H1 (cell line): ENCODE data around the gene ATG4C. TPM values are rescaled to one million over a fixed set of nuclear protein-coding genes. Genes with fewer than 3 reads are reported as not detected.

Source experiments
- CTCF ChIA-PET: fragments of 300-600 bp; sonication (Branson Sonifier 250); formaldehyde crosslinking; loops from one replicate; lab custom pipeline; 2021; ENCODE audit not compliant: partially characterized antibody; lab: Charles Lee
- POLR2A ChIA-PET: fragments of 300-600 bp; sonication (Branson Sonifier 250); formaldehyde crosslinking; loops from one replicate; lab custom pipeline; 2021; ENCODE audit warnings: inconsistent platforms; ENCODE audit not compliant: partially characterized antibody; lab: Charles Lee
- DNase-seq, 2 experiments: peaks; one replicate each; pipeline versions ENCODE4 v3.0.0 to v3.0.0-alpha.2; 2010 to 2022; ENCODE audit warnings: low spot score in 2 of 2, low read depth in 1 of 2, mixed read lengths in 1 of 2
- FAIRE-seq: peaks from 2 replicates; lab custom pipeline; 2011; peaks lifted over from hg19 to GRCh38; lab: Jason Lieb, UNC
- H2AFZ ChIP-seq: 2 replicates; pipeline ENCODE4 v1.8.1; 2012; ENCODE audit warnings: low read length, inconsistent platforms
- H2AK5ac ChIP-seq: 2 replicates; pipeline ENCODE4 v1.6.1; 2013; ENCODE audit warnings: low read depth, low read length
- H2BK120ac ChIP-seq: replicated peaks from 2 replicates; pipeline ENCODE3; 2013; ENCODE audit warnings: low read depth, low read length, inconsistent platforms
- H2BK12ac ChIP-seq: 2 replicates; pipeline ENCODE4 v1.6.1; 2013; ENCODE audit warnings: low read depth, low read length
- H2BK15ac ChIP-seq: 2 replicates; pipeline ENCODE4 v1.6.1; 2013; ENCODE audit warnings: low read length
- H2BK20ac ChIP-seq: 2 replicates; pipeline ENCODE4 v1.6.1; 2013; ENCODE audit warnings: low read length
- H2BK5ac ChIP-seq: 2 replicates; pipeline ENCODE4 v1.6.1; 2013; ENCODE audit warnings: low read depth, low read length
- H3K14ac ChIP-seq: 2 replicates; pipeline ENCODE4 v1.6.1; 2013; ENCODE audit warnings: inconsistent platforms; ENCODE audit not compliant: insufficient read length
- H3K18ac ChIP-seq: 2 replicates; pipeline ENCODE4 v1.6.1; 2013; ENCODE audit warnings: low read length; ENCODE audit errors: extremely low read depth
- H3K23ac ChIP-seq: 2 replicates; pipeline ENCODE4 v1.6.1; 2013; ENCODE audit warnings: inconsistent platforms; ENCODE audit not compliant: insufficient read length
- H3K23me2 ChIP-seq: 2 replicates; pipeline ENCODE4 v1.6.1; 2013; ENCODE audit warnings: low read depth, low read length
- H3K27ac ChIP-seq: 2 replicates; pipeline ENCODE4 v1.6.1; 2011; ENCODE audit warnings: low read depth, low read length, inconsistent platforms
- H3K27me3 ChIP-seq, 4 experiments: replicated peaks in 1 of 4; 1 replicate in 1 of 4; 2 replicates in 3 of 4; pipeline versions ENCODE4 v1.6.1 to v1.8.1; 2011 to 2013; ENCODE audit warnings: low read length in 3 of 4, mild to moderate bottlenecking in 3 of 4, inconsistent platforms in 2 of 4, mixed read lengths in 2 of 4, moderate library complexity in 1 of 4; ENCODE audit not compliant: control insufficient read depth in 3 of 4, insufficient read depth in 3 of 4; ENCODE audit errors: extremely low read depth in 1 of 4
- H3K36me3 ChIP-seq, 4 experiments: 2 replicates each; pipeline versions ENCODE4 v1.6.1 to v1.8.1; 2011 to 2013; ENCODE audit warnings: mild to moderate bottlenecking in 4 of 4, low read length in 3 of 4, moderate library complexity in 2 of 4, control low read depth in 1 of 4, inconsistent platforms in 1 of 4; ENCODE audit not compliant: insufficient read depth in 4 of 4, control insufficient read depth in 2 of 4
- H3K4ac ChIP-seq: replicated peaks from 2 replicates; pipeline ENCODE3; 2013; ENCODE audit warnings: low read length, low read depth, mixed read lengths, inconsistent platforms; ENCODE audit not compliant: insufficient read length
- H3K4me1 ChIP-seq, 4 experiments: replicated peaks in 1 of 4; 1 replicate in 1 of 4; 2 replicates in 3 of 4; pipeline versions ENCODE4 v1.6.1 to v1.8.1; 2011 to 2013; ENCODE audit warnings: low read length in 3 of 4, inconsistent platforms in 2 of 4, mixed read lengths in 1 of 4; ENCODE audit not compliant: insufficient read depth in 4 of 4, control insufficient read depth in 3 of 4
- H3K4me2 ChIP-seq, 2 experiments: 2 replicates each; pipeline versions ENCODE4 v1.6.1 to v1.8.1; 2011 to 2013; ENCODE audit warnings: low read depth in 2 of 2, low read length in 2 of 2, control low read depth in 1 of 2, inconsistent platforms in 1 of 2, mild to moderate bottlenecking in 1 of 2; ENCODE audit not compliant: insufficient read depth in 1 of 2
- H3K4me3 ChIP-seq, 4 experiments: fragments of 200-600, 300-600 bp in 1 of 4; sonication (generic), shearing (Covaris generic), sonication (Bioruptor Twin) in 1 of 4; 2 replicates each; pipeline versions ENCODE4 v1.5.1 to v1.8.1; 2011 to 2016; ENCODE audit warnings: low read length in 4 of 4, low read depth in 3 of 4, control low read depth in 2 of 4, inconsistent platforms in 2 of 4, mild to moderate bottlenecking in 2 of 4, mixed read lengths in 1 of 4, moderate library complexity in 1 of 4; ENCODE audit not compliant: insufficient read depth in 2 of 4; ENCODE audit errors: extremely low read depth in 1 of 4
- H3K56ac ChIP-seq: replicated peaks from 2 replicates; pipeline ENCODE3; 2013; ENCODE audit warnings: low read depth, mild to moderate bottlenecking, mixed read lengths, low read length, inconsistent platforms; ENCODE audit not compliant: insufficient read length
- H3K79me1 ChIP-seq: 2 replicates; pipeline ENCODE4 v1.6.1; 2013; ENCODE audit warnings: low read depth, low read length, control low read depth
- H3K79me2 ChIP-seq, 2 experiments: 2 replicates each; pipeline versions ENCODE4 v1.6.1 to v1.8.1; 2012 to 2013; ENCODE audit warnings: low read length in 2 of 2, mild to moderate bottlenecking in 2 of 2, inconsistent platforms in 1 of 2; ENCODE audit not compliant: insufficient read depth in 2 of 2, control insufficient read depth in 1 of 2
- H3K9ac ChIP-seq, 4 experiments: replicated peaks in 1 of 4; 1 replicate in 1 of 4; 2 replicates in 3 of 4; pipeline versions ENCODE4 v1.6.1 to v1.8.1; 2011 to 2013; ENCODE audit warnings: low read depth in 3 of 4, low read length in 3 of 4, control low read depth in 2 of 4, mild to moderate bottlenecking in 2 of 4, moderate library complexity in 2 of 4, inconsistent platforms in 1 of 4; ENCODE audit errors: extremely low read depth in 1 of 4
- H3K9me3 ChIP-seq, 2 experiments: 2 replicates each; pipeline versions ENCODE4 v1.6.1 to v1.8.1; 2012 to 2013; ENCODE audit warnings: mild to moderate bottlenecking in 2 of 2, moderate library complexity in 2 of 2, control low read depth in 1 of 2, inconsistent platforms in 1 of 2, low read depth in 1 of 2, low read length in 1 of 2, mixed read lengths in 1 of 2; ENCODE audit not compliant: insufficient read depth in 2 of 2
- H4K20me1 ChIP-seq, 2 experiments: replicated peaks in 1 of 2; 2 replicates each; pipeline versions ENCODE3 to v1.8.1; 2011 to 2013; ENCODE audit warnings: inconsistent platforms in 2 of 2, low read length in 2 of 2, mild to moderate bottlenecking in 1 of 2; ENCODE audit not compliant: insufficient read depth in 2 of 2, control insufficient read depth in 1 of 2
- H4K5ac ChIP-seq: 2 replicates; pipeline ENCODE4 v1.6.1; 2013; ENCODE audit warnings: low read length, low read depth, mixed read lengths, inconsistent platforms; ENCODE audit not compliant: insufficient read length
- H4K8ac ChIP-seq: 2 replicates; pipeline ENCODE4 v1.8.0; 2013; ENCODE audit warnings: mild to moderate bottlenecking, moderate library complexity, low read length, inconsistent platforms; ENCODE audit not compliant: insufficient read depth; ENCODE audit errors: extremely low read depth
- H4K91ac ChIP-seq: replicated peaks from 2 replicates; pipeline ENCODE3; 2013; ENCODE audit warnings: low read length, mixed read lengths, inconsistent platforms; ENCODE audit not compliant: insufficient read length
- FOSL1 ChIP-seq: IDR thresholded peaks from 2 replicates; pipeline ENCODE4 v1.6.1; 2011; ENCODE audit warnings: mild to moderate bottlenecking, low read depth, low read length, moderate library complexity; ENCODE audit not compliant: insufficient read depth
- JUN ChIP-seq: IDR thresholded peaks from 2 replicates; pipeline ENCODE4 v1.6.1; 2011; ENCODE audit warnings: low read depth, mild to moderate bottlenecking, improper control_type of control experiment, low read length
- NANOG ChIP-seq: IDR thresholded peaks from 2 replicates; pipeline ENCODE4 v1.6.1; 2011; ENCODE audit warnings: low read length, low read depth, mild to moderate bottlenecking, inconsistent platforms; ENCODE audit not compliant: insufficient read depth, poor library complexity, severe bottlenecking
- POLR2AphosphoS5 ChIP-seq: IDR thresholded peaks from 2 replicates; pipeline ENCODE4 v1.6.1; 2011; ENCODE audit warnings: low read depth, low read length
- SP2 ChIP-seq: IDR thresholded peaks from 2 replicates; pipeline ENCODE4 v1.6.1; 2012; ENCODE audit warnings: mild to moderate bottlenecking, low read length, inconsistent platforms
- WGBS, 2 experiments: shearing (Covaris generic) in 1 of 2; methylation state at CpG; one replicate each; pipeline versions ENCODE4 v1.1.6 to v1.1.7; 2013 to 2015; ENCODE audit warnings: low lambda C conversion rate in 2 of 2, mixed read lengths in 2 of 2, inconsistent platforms in 1 of 2, low coverage in 1 of 2, missing lambda C conversion rate in 1 of 2; ENCODE audit not compliant: insufficient replicate concordance in 2 of 2, insufficient coverage in 1 of 2, insufficient read length in 1 of 2; ENCODE audit errors: extremely low coverage in 1 of 2, missing lambda C conversion rate in 1 of 2; 5-methylcytosine and 5-hydroxymethylcytosine counted together
- polyA plus RNA-seq, 7 experiments: library from polyadenylated mRNA; depleted of rRNA in 3 of 7; stranded (reverse) in 5 of 7; unstranded in 2 of 7; fragments of >200 nt in 5 of 7; fragments of 200-250 nt in 2 of 7; gene quantifications; 1 replicate in 5 of 7; 2 replicates in 1 of 7; 4 replicates in 1 of 7; pipeline versions ENCODE4 v1.2.1 to v1.2.3, GENCODE V29; 2011 to 2013; ENCODE audit warnings: missing spikeins in 2 of 7, mixed read lengths in 2 of 7
- total RNA-seq: library from RNA; stranded (reverse); fragmentation: NEBNext Ultra II Directional; extraction: Animal tissue kit (Norgen Biotek cat#: 25700); gene quantifications from 2 replicates; pipeline ENCODE4 v1.2.1, GENCODE V29; 2021

Gene ATG4C
- total and polyA plus RNA-seq, 2 of the 8 experiments (the other 6 are each of a cell fraction or from before 2014, with no cell fraction given), result 5.1 to 22.2 TPM

GRCh38 chr1:62781841-62782543 lies 1.9 kb upstream of the ATG4C start:
- H3K4me3 ChIP-seq, result no peak overlapping the region
- no peak overlapping the region for H3K4ac ChIP-seq
- no peak overlapping the region for H3K27ac ChIP-seq
- no peak overlapping the region for H3K4me2 ChIP-seq
- ChIA-PET POLR2A (interaction anchor here (0.6 kb wide), 1 partner anchor 16 kb away, joined by 3 read pairs; no protein-coding TSS in a partner anchor), CTCF (interaction anchor here (1.1 to 1.4 kb wide), 3 partner anchors 10 to 36 kb away, joined by 3 to 4 read pairs (median 4); no protein-coding TSS in a partner anchor)
- H4K5ac ChIP-seq, result no peak overlapping the region
- no peak overlapping the region for H3K23ac ChIP-seq
- no peak overlapping the region for H2BK5ac ChIP-seq
- H2BK12ac ChIP-seq, result no peak overlapping the region
- H3K9ac ChIP-seq, result no peak overlapping the region
- no peak overlapping the region for H3K18ac ChIP-seq
- H3K36me3 ChIP-seq, result no peaks in the 10 kb centered on the region
- no peak overlapping the region for H2AK5ac ChIP-seq
- H2BK120ac ChIP-seq, result no peak overlapping the region
- no peak for FAIRE-seq
- DNase-seq, result no peak
- peaks cover 0 to 5% (median 0%) of the 10 kb centered on the region in 4 experiments; a peak in 4 of 7 replicates for H3K4me1 ChIP-seq
- H3K56ac ChIP-seq, result no peak overlapping the region
- H4K91ac ChIP-seq, result no peak overlapping the region
- H3K23me2 ChIP-seq, result peaks cover 9% of the 10 kb centered on the region
- no peaks in the 10 kb centered on the region for H3K9me3 ChIP-seq
- 94% methylated on average over 3 of the region's 3 CpGs; no CpG with 5 or more reads in 1 of the 2 experiments for WGBS, 2 experiments
- peaks cover 0 to 28% of the 10 kb centered on the region in 2 experiments; a peak in 2 of 4 replicates for H3K79me2 ChIP-seq
- no peaks in the 10 kb centered on the region; the same call in 1 of the 2 replicates for H3K79me1 ChIP-seq
- no peaks in the 10 kb centered on the region for H3K27me3 ChIP-seq
- H3K14ac ChIP-seq, result no peak overlapping the region
- TF ChIP-seq JUN (no peak), FOSL1 (no peak), POLR2AphosphoS5 (no peak), NANOG (no peak), SP2 (no peak)
- H2BK15ac ChIP-seq, result no peak overlapping the region
- H4K20me1 ChIP-seq, result no peaks in the 10 kb centered on the region
- no peak overlapping the region for H2BK20ac ChIP-seq
- H2AFZ ChIP-seq, result no peak overlapping the region
- no peak overlapping the region for H4K8ac ChIP-seq
